COLO668 (cell line): ENCODE results near the gene ASAP3.
"Not testable (repeated sequence)": the region's sequence is repeated elsewhere in the genome, so short reads cannot be mapped to it uniquely, and the experiment has no call there.

Source experiments
- DNase-seq: peaks from one replicate; lab custom pipeline; 2025; ENCODE audit not compliant: unreplicated experiment; lab: John Stamatoyannopoulos, UW

Gene ASAP3

GRCh38 chr1:23400324-23401114, 83.5 kb downstream of the ASAP3 start:
- no peak for DNase-seq

- no peak for DNase-seq
Observed at GRCh38 chr1:23399229-23399628, 84.8 kb downstream of the ASAP3 start.

GRCh38 chr1:23397908-23398307, 86.1 kb downstream of the ASAP3 start:
- DNase-seq = no peak

- no peak for DNase-seq
Observed at GRCh38 chr1:23396380-23396779, 87.6 kb downstream of the ASAP3 start.

- DNase-seq = no peak
Observed at GRCh38 chr1:23395849-23396248, 88.1 kb downstream of the ASAP3 start.

- no peak for DNase-seq
Observed at GRCh38 chr1:23395154-23395724, 88.7 kb downstream of the ASAP3 start.

- DNase-seq = no peak
Observed at GRCh38 chr1:23394684-23395083, 89.3 kb downstream of the ASAP3 start.

GRCh38 chr1:23394181-23394580, 89.8 kb downstream of the ASAP3 start:
- DNase-seq = no peak

GRCh38 chr1:23393706-23394105, 90.3 kb downstream of the ASAP3 start:
- DNase-seq = no peak

GRCh38 chr1:23392125-23392855, 91.7 kb downstream of the ASAP3 start:
- no peak for DNase-seq

GRCh38 chr1:23389837-23390321, 94.1 kb downstream of the ASAP3 start:
- no peak for DNase-seq

- no peak for DNase-seq
Observed at GRCh38 chr1:23387494-23387893, 96.5 kb downstream of the ASAP3 start.

GRCh38 chr1:23385119-23385621, 98.8 kb downstream of the ASAP3 start:
- no peak for DNase-seq

- DNase-seq = no peak
Observed at GRCh38 chr1:23384312-23385058, 99.5 kb downstream of the ASAP3 start.

GRCh38 chr1:23383577-23384311, 100.2 kb downstream of the ASAP3 start:
- no peak for DNase-seq

- no peak for DNase-seq
Observed at GRCh38 chr1:23381233-23381885, 102.6 kb downstream of the ASAP3 start.

- no peak for DNase-seq
Observed at GRCh38 chr1:23380719-23381118, 103.3 kb downstream of the ASAP3 start.

- DNase-seq = not testable (repeated sequence)
Observed at GRCh38 chr1:23380236-23380635, 103.7 kb downstream of the ASAP3 start.
